ENCODE data around the gene RPL11. TPM values are rescaled to one million over a fixed set of nuclear protein-coding genes. Genes with fewer than 3 reads are reported as not detected.

Gene RPL11
- total and polyA plus RNA-seq, 2 of the 8 experiments (the other 6 are each of a cell fraction or from before 2014, with no cell fraction given), result 1,192 to 1,426 TPM

- H3K9ac ChIP-seq (replicated peaks in 1 of 4; ENCODE audit: extremely low read depth in 1 of 4, low read depth in 3 of 4, low read length in 3 of 4), result no peak overlapping the region
- no peak overlapping the region for H2BK20ac ChIP-seq (ENCODE audit: low read length)
- FAIRE-seq (no peak), DNase-seq (ENCODE audit: low read depth in 1 of 2, low spot score in 2 of 2) (no peak)
- peak overlapping the region; percentile 48 for H3K18ac ChIP-seq (ENCODE audit: extremely low read depth, low read length)
- H3K79me2 ChIP-seq (ENCODE audit: control insufficient read depth in 1 of 2, insufficient read depth in 2 of 2, low read length in 2 of 2), result no peaks in the 10 kb centered on the region
- no peaks in the 10 kb centered on the region for H3K23me2 ChIP-seq (ENCODE audit: low read depth, low read length)
- peaks cover 0 to 4% (median 2%) of the 10 kb centered on the region in 4 experiments; a peak in 3 of 7 replicates for H3K4me1 ChIP-seq (replicated peaks in 1 of 4; ENCODE audit: control insufficient read depth in 3 of 4, insufficient read depth in 4 of 4, low read length in 3 of 4)
- H2BK5ac ChIP-seq (ENCODE audit: low read depth, low read length), result no peak overlapping the region
- H3K27me3 ChIP-seq (replicated peaks in 1 of 4; ENCODE audit: control insufficient read depth in 3 of 4, extremely low read depth in 1 of 4, insufficient read depth in 3 of 4, low read length in 3 of 4), result peaks cover 0 to 2% (median 0%) of the 10 kb centered on the region in 4 experiments; a peak in 2 of 7 replicates
- WGBS, 2 experiments (ENCODE audit: extremely low coverage in 1 of 2, insufficient coverage in 1 of 2, insufficient read length in 1 of 2, insufficient replicate concordance in 2 of 2, low coverage in 1 of 2, low lambda C conversion rate in 2 of 2, missing lambda C conversion rate in 1 of 2), result 79% methylated on average over 7 of the region's 7 CpGs; no CpG with 5 or more reads in 1 of the 2 experiments
- CTCF ChIA-PET (ENCODE audit: partially characterized antibody), result interaction anchor here (0.7 to 26.6 kb wide), 10 partner anchors 10 to 149 kb away, joined by 3 to 706 read pairs (median 10); partner anchors contain the start of gene ID3
- no peak overlapping the region for H3K4me2 ChIP-seq (ENCODE audit: insufficient read depth in 1 of 2, low read depth in 2 of 2, low read length in 2 of 2)
- no peak overlapping the region for H3K56ac ChIP-seq (replicated peaks; ENCODE audit: insufficient read length, low read depth, low read length)
- no peak overlapping the region for H2AK5ac ChIP-seq (ENCODE audit: low read depth, low read length)
- no peak overlapping the region for H3K14ac ChIP-seq (ENCODE audit: insufficient read length)
- no peaks in the 10 kb centered on the region for H3K9me3 ChIP-seq (ENCODE audit: insufficient read depth in 2 of 2, low read depth in 1 of 2, low read length in 1 of 2)
- H3K79me1 ChIP-seq (ENCODE audit: low read depth, low read length), result no peaks in the 10 kb centered on the region
- no peak overlapping the region for H2BK12ac ChIP-seq (ENCODE audit: low read depth, low read length)
- H4K20me1 ChIP-seq (replicated peaks in 1 of 2; ENCODE audit: control insufficient read depth in 1 of 2, insufficient read depth in 2 of 2, low read length in 2 of 2), result no peaks in the 10 kb centered on the region
- H2AFZ ChIP-seq (ENCODE audit: low read length), result peak overlapping the region; percentile 33; the same call in 1 of the 2 replicates
- no peak overlapping the region for H2BK15ac ChIP-seq (ENCODE audit: low read length)
- H3K4me3 ChIP-seq (ENCODE audit: extremely low read depth in 1 of 4, insufficient read depth in 2 of 4, low read depth in 3 of 4, low read length in 4 of 4), result no peak overlapping the region
- no peak overlapping the region for H4K91ac ChIP-seq (replicated peaks; ENCODE audit: insufficient read length, low read length)
- no peak overlapping the region for H2BK120ac ChIP-seq (replicated peaks; ENCODE audit: low read depth, low read length)
- POLR2A ChIA-PET (ENCODE audit: partially characterized antibody), result interaction anchor here (1.1 to 4.2 kb wide), 6 partner anchors 48 to 112 kb away, joined by 3 to 17 read pairs (median 4); partner anchors contain the start of genes ID3 and RPL11
- no peak overlapping the region for H4K8ac ChIP-seq (ENCODE audit: extremely low read depth, insufficient read depth, low read length)
- H3K27ac ChIP-seq (ENCODE audit: low read depth, low read length), result no peak overlapping the region
- no peak overlapping the region for H3K4ac ChIP-seq (replicated peaks; ENCODE audit: insufficient read length, low read depth, low read length)
- no peak overlapping the region for H3K23ac ChIP-seq (ENCODE audit: insufficient read length)
- H3K36me3 ChIP-seq (ENCODE audit: control insufficient read depth in 2 of 4, insufficient read depth in 4 of 4, low read length in 3 of 4), result no peaks in the 10 kb centered on the region
- no peak overlapping the region for H4K5ac ChIP-seq (ENCODE audit: insufficient read length, low read depth, low read length)
- TF ChIP-seq CHD2 (IDR thresholded peaks at IDR 0.05; ENCODE audit: low read length) (no peak), SAP30 (IDR thresholded peaks at IDR 0.05; ENCODE audit: insufficient read depth, insufficient replicate concordance, low read length) (no peak), SIRT6 (IDR thresholded peaks at IDR 0.05; ENCODE audit: low read length) (no peak), PHF8 (conservative IDR thresholded peaks at IDR 0.05; ENCODE audit: low read depth, low read length) (no peak), MAFK (IDR thresholded peaks at IDR 0.05; ENCODE audit: low read depth, low read length) (no peak), JUN (IDR thresholded peaks at IDR 0.05; ENCODE audit: low read depth, low read length) (no peak), TAF7 (optimal IDR thresholded peaks at IDR 0.05; ENCODE audit: borderline replicate concordance, low read depth, low read length) (no peak), JUND (IDR thresholded peaks at IDR 0.05; ENCODE audit: low read length) (no peak), BCL11A (IDR thresholded peaks at IDR 0.05; ENCODE audit: low read depth in 2 of 2, low read length in 2 of 2) (no peak), BACH1 (IDR thresholded peaks at IDR 0.05; ENCODE audit: low read length) (no peak), SUZ12 (IDR thresholded peaks at IDR 0.05; ENCODE audit: low read length) (no peak), NRF1 (IDR thresholded peaks at IDR 0.05; ENCODE audit: low read depth, low read length) (no peak)
These were observed 47.7 kb upstream of the RPL11 start for GRCh38 chr1:23643736-23644554.

Data from H1 (cell line).